Measurements from ENCODE around the gene CDH6. TPM values are rescaled to one million over a fixed set of nuclear protein-coding genes. Genes with fewer than 3 reads are reported as not detected.

The CDH6 gene
- total and polyA plus RNA-seq, 2 donors (not counting 3 experiments of a cell fraction or from before 2014, with no cell fraction given): 0.06 TPM; not detected in 1

DNA sequence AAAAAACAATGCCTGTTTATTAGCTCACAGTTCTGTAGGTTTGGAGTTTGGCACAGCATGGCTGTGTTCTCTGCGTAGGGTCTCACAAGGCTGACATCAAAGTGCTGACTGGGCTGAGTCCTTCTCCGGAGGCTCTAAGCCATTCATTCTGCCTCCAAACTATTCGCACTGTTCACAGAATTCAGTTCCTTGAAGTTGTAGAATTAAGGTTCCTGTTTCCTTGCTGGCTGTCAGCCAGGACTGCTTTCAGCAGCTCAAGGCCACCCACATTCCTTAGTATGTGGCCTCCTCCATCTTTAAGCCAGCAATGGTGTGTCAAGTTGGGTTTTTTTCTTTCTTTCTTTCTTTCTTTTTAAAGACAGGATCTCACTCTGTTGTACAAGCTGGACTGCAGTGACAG lies 161.9 kb downstream of the CDH6 start:
- Histone ChIP-seq H3K27ac (ENCODE audit: insufficient read depth, low read depth, low read length) (no peak overlapping the region), H3K36me3 (ENCODE audit: control insufficient read depth in 2 of 2, extremely low read depth in 1 of 2, insufficient read depth in 2 of 2, low read length in 2 of 2) (no peaks in the 10 kb centered on the region), H3K79me2 (ENCODE audit: control insufficient read depth, insufficient read depth, low read length) (no peaks in the 10 kb centered on the region), H3K9ac (replicated peaks; ENCODE audit: extremely low read depth, insufficient read depth, low read length) (no peak overlapping the region), H3K4me2 (ENCODE audit: insufficient read depth, low read length) (no peak overlapping the region), H3K9me1 (replicated peaks; ENCODE audit: control insufficient read depth, extremely low read depth, insufficient read depth, low read length) (no peaks in the 10 kb centered on the region), H3K4me3 (replicated peaks in 1 of 3; ENCODE audit: insufficient read depth in 1 of 3, low read depth in 1 of 3, low read length in 3 of 3) (no peak overlapping the region), H4K20me1 (replicated peaks; ENCODE audit: control insufficient read depth, extremely low read depth, insufficient read depth, low read length) (no peaks in the 10 kb centered on the region), H3K27me3 (ENCODE audit: control insufficient read depth in 2 of 2, insufficient read depth in 2 of 2, low read length in 2 of 2) (no peaks in the 10 kb centered on the region), H3K4me1 (ENCODE audit: control insufficient read depth, extremely low read depth, insufficient read depth, low read length) (no peaks in the 10 kb centered on the region), H2AFZ (ENCODE audit: low read depth, low read length) (no peak overlapping the region), H3K9me3 (replicated peaks; ENCODE audit: control insufficient read depth, insufficient read depth, low read length) (no peaks in the 10 kb centered on the region)
- TF ChIP-seq EZH2 (IDR thresholded peaks at IDR 0.05; ENCODE audit: borderline replicate concordance, low read depth, low read length, severe bottlenecking) (no peak), GATA2 (IDR thresholded peaks at IDR 0.05; ENCODE audit: insufficient read depth, insufficient read length, low read depth, low read length) (no peak)
- TF ChIP-seq, protein P1, sequence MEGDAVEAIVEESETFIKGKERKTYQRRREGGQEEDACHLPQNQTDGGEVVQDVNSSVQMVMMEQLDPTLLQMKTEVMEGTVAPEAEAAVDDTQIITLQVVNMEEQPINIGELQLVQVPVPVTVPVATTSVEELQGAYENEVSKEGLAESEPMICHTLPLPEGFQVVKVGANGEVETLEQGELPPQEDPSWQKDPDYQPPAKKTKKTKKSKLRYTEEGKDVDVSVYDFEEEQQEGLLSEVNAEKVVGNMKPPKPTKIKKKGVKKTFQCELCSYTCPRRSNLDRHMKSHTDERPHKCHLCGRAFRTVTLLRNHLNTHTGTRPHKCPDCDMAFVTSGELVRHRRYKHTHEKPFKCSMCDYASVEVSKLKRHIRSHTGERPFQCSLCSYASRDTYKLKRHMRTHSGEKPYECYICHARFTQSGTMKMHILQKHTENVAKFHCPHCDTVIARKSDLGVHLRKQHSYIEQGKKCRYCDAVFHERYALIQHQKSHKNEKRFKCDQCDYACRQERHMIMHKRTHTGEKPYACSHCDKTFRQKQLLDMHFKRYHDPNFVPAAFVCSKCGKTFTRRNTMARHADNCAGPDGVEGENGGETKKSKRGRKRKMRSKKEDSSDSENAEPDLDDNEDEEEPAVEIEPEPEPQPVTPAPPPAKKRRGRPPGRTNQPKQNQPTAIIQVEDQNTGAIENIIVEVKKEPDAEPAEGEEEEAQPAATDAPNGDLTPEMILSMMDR (IDR thresholded peaks at IDR 0.05; ENCODE audit: extremely low read depth in 1 of 2, insufficient read depth in 1 of 2, low read depth in 1 of 2, low read length in 2 of 2): no peak
- POLR2A ChIA-PET: no interaction called here
- dilution Hi-C loops (cut with MboI; ENCODE audit: extremely low pct_ligation_motif_present, low sequenced_read_pairs) (no loop called here), intact Hi-C loops (cut with micrococcal nuclease) (no loop called here)
- DNase-seq (ENCODE audit: low read depth, low spot score) (no peak), FAIRE-seq (no peak)
- CTCF ChIA-PET: no interaction called here
- no TSS peak for BruUV-seq (replicated peaks)

DNA sequence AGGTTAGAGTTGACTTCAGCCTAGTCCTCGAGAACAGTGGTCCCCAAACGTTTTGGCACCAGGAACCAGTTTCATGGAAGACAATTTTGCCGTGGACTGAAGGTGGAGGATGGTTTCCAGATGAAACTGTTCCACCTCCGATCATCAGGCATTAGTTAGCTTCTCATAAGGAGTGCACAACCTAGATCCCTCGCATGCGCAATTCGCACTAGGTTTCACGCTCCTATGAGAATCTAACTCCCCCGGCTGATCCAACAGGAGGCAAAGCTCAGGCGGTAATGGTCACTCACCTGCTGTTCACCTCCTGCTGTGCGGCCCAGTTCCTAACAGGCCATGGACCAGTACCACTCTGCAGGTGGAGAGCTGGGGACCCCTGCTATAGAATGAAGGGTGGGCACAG lies 163.6 kb downstream of the CDH6 start:
- ChIA-PET POLR2A (no interaction called here), CTCF (no interaction called here)
- H2AFZ ChIP-seq (ENCODE audit: low read depth, low read length): no peak overlapping the region
- no peaks in the 10 kb centered on the region for H3K36me3 ChIP-seq (ENCODE audit: control insufficient read depth in 2 of 2, extremely low read depth in 1 of 2, insufficient read depth in 2 of 2, low read length in 2 of 2)
- TF ChIP-seq MYC (IDR thresholded peaks at IDR 0.05; ENCODE audit: low read depth, low read length) (no peak), FOS (IDR thresholded peaks at IDR 0.05; ENCODE audit: borderline replicate concordance, insufficient read depth, low read length) (no peak), EZH2 (IDR thresholded peaks at IDR 0.05; ENCODE audit: borderline replicate concordance, low read depth, low read length, severe bottlenecking) (no peak), GATA2 (IDR thresholded peaks at IDR 0.05; ENCODE audit: insufficient read depth, insufficient read length, low read depth, low read length) (no peak), JUN (IDR thresholded peaks at IDR 0.05; ENCODE audit: borderline replicate concordance, insufficient read depth, insufficient read length, low read depth) (no peak), POLR2A (IDR thresholded peaks at IDR 0.05; ENCODE audit: low read depth, low read length) (no peak), POLR2AphosphoS5 (IDR thresholded peaks at IDR 0.05; ENCODE audit: insufficient read depth, low read depth, low read length) (no peak)
- TF ChIP-seq, protein P2, sequence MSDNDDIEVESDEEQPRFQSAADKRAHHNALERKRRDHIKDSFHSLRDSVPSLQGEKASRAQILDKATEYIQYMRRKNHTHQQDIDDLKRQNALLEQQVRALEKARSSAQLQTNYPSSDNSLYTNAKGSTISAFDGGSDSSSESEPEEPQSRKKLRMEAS (IDR thresholded peaks at IDR 0.05; ENCODE audit: insufficient read depth, insufficient read length): no peak
- TF ChIP-seq, protein P1 (IDR thresholded peaks at IDR 0.05; ENCODE audit: extremely low read depth in 1 of 2, insufficient read depth in 1 of 2, low read depth in 1 of 2, low read length in 2 of 2): no peak
- H3K9me1 ChIP-seq (replicated peaks; ENCODE audit: control insufficient read depth, extremely low read depth, insufficient read depth, low read length): no peaks in the 10 kb centered on the region
- FAIRE-seq (no peak), DNase-seq (ENCODE audit: low read depth, low spot score) (no peak)
- no peak overlapping the region for H3K4me2 ChIP-seq (ENCODE audit: insufficient read depth, low read length)
- no peaks in the 10 kb centered on the region for H4K20me1 ChIP-seq (replicated peaks; ENCODE audit: control insufficient read depth, extremely low read depth, insufficient read depth, low read length)
- BruUV-seq (replicated peaks): no TSS peak
- H3K79me2 ChIP-seq (ENCODE audit: control insufficient read depth, insufficient read depth, low read length): no peaks in the 10 kb centered on the region
- H3K27me3 ChIP-seq (ENCODE audit: control insufficient read depth in 2 of 2, insufficient read depth in 2 of 2, low read length in 2 of 2): no peaks in the 10 kb centered on the region
- dilution Hi-C loops (cut with MboI; ENCODE audit: extremely low pct_ligation_motif_present, low sequenced_read_pairs) (no loop called here), intact Hi-C loops (cut with micrococcal nuclease) (no loop called here)
- H3K9me3 ChIP-seq (replicated peaks; ENCODE audit: control insufficient read depth, insufficient read depth, low read length): no peaks in the 10 kb centered on the region
- H3K4me1 ChIP-seq (ENCODE audit: control insufficient read depth, extremely low read depth, insufficient read depth, low read length): no peaks in the 10 kb centered on the region
- no peak overlapping the region for H3K27ac ChIP-seq (ENCODE audit: insufficient read depth, low read depth, low read length)
- no peak overlapping the region for H3K4me3 ChIP-seq (replicated peaks in 1 of 3; ENCODE audit: insufficient read depth in 1 of 3, low read depth in 1 of 3, low read length in 3 of 3)
- H3K9ac ChIP-seq (replicated peaks; ENCODE audit: extremely low read depth, insufficient read depth, low read length): no peak overlapping the region
